ENCODE results near the gene LRP2BP. TPM values are rescaled to one million over a fixed set of nuclear protein-coding genes. Genes with fewer than 3 reads are reported as not detected.

The LRP2BP gene
- total and polyA plus RNA-seq, 4 donors, result 0.48 to 4.6 (median 1.8) TPM

- peaks cover 0 to 5% (median 0%) of the 10 kb centered on the region in 5 donors for H3K4me1 ChIP-seq (ENCODE audit: control insufficient read depth in 5 of 5, insufficient read depth in 5 of 5, low read length in 5 of 5)
- H3K27ac ChIP-seq (ENCODE audit: low read depth in 1 of 2, low read length in 1 of 2), result no peak overlapping the region
- H3K9ac ChIP-seq (ENCODE audit: insufficient read depth in 1 of 2, low read length in 2 of 2), result no peak overlapping the region
- peaks cover 7 to 18% (median 9%) of the 10 kb centered on the region in 4 donors for H3K36me3 ChIP-seq (ENCODE audit: control insufficient read depth in 4 of 4, insufficient read depth in 4 of 4, low read length in 4 of 4)
- 75 to 81% methylated on average over 3 of the region's 3 CpGs for WGBS, 2 donors
- no peaks in the 10 kb centered on the region for H3K9me3 ChIP-seq (ENCODE audit: control insufficient read depth in 4 of 4, insufficient read depth in 3 of 4, low read length in 3 of 4)
- ATAC-seq (ENCODE audit: insufficient read depth, low FRiP score) (no peak), DNase-seq (no peak)
- no peak for TF ChIP-seq CTCF (IDR thresholded peaks at IDR 0.05; ENCODE audit: control extremely low read depth, extremely low read depth)
- no peak overlapping the region for H3K4me3 ChIP-seq
- no peaks in the 10 kb centered on the region for H3K27me3 ChIP-seq (ENCODE audit: control insufficient read depth in 3 of 3, insufficient read depth in 3 of 3, low read length in 2 of 3)
Observed at GRCh38 chr4:185339941-185340340, 55.8 kb downstream of the LRP2BP start.

DNA sequence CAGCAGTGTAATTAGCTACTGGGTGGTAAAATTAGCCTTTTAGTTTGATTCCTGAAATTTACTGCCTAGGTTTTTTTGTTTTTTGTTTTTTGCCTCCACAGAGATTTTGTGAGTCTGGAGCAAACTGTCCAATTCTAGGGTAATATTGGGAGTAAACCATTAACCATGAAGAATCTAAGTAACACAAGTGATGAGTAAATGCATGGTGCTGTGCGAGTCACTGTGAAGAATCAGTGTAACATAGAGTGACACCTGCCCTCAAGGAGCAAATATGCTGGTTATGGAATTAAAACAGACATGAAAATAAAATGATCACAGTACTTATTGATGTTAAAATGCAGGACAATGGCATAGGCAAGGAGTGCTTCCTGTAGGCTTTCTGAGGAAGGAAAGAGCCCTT, 60.1 kb downstream of the LRP2BP start:
- no peaks in the 10 kb centered on the region for H3K9me3 ChIP-seq (ENCODE audit: control insufficient read depth in 4 of 4, insufficient read depth in 3 of 4, low read length in 3 of 4)
- DNase-seq, result no peak
- peaks cover 0 to 8% (median 3%) of the 10 kb centered on the region in 4 donors for H3K36me3 ChIP-seq (ENCODE audit: control insufficient read depth in 4 of 4, insufficient read depth in 4 of 4, low read length in 4 of 4)
- ATAC-seq (ENCODE audit: insufficient read depth, low FRiP score), result no peak
- no peak overlapping the region for H3K27ac ChIP-seq (ENCODE audit: low read depth in 1 of 2, low read length in 1 of 2)
- 95 to 97% methylated on average over 1 of the region's 1 CpG for WGBS, 2 donors
- no peaks in the 10 kb centered on the region for H3K4me1 ChIP-seq (ENCODE audit: control insufficient read depth in 5 of 5, insufficient read depth in 5 of 5, low read length in 5 of 5)
- no peak overlapping the region for H3K9ac ChIP-seq (ENCODE audit: insufficient read depth in 1 of 2, low read length in 2 of 2)
- H3K27me3 ChIP-seq (ENCODE audit: control insufficient read depth in 3 of 3, insufficient read depth in 3 of 3, low read length in 2 of 3), result no peaks in the 10 kb centered on the region
- TF ChIP-seq CTCF (IDR thresholded peaks at IDR 0.05; ENCODE audit: control extremely low read depth, extremely low read depth), result no peak
- no peak overlapping the region for H3K4me3 ChIP-seq

GRCh38 chr4:185334326-185334725, 61.4 kb downstream of the LRP2BP start:
- ATAC-seq (ENCODE audit: insufficient read depth, low FRiP score) (no peak), DNase-seq (no peak)
- TF ChIP-seq CTCF (IDR thresholded peaks at IDR 0.05; ENCODE audit: control extremely low read depth, extremely low read depth), result no peak
- WGBS, 2 donors, result 95 to 96% methylated on average over 4 of the region's 4 CpGs
- no peaks in the 10 kb centered on the region for H3K27me3 ChIP-seq (ENCODE audit: control insufficient read depth in 3 of 3, insufficient read depth in 3 of 3, low read length in 2 of 3)
- H3K9me3 ChIP-seq (ENCODE audit: control insufficient read depth in 4 of 4, insufficient read depth in 3 of 4, low read length in 3 of 4), result no peaks in the 10 kb centered on the region
- H3K36me3 ChIP-seq (ENCODE audit: control insufficient read depth in 4 of 4, insufficient read depth in 4 of 4, low read length in 4 of 4), result peaks cover 0 to 3% (median 1%) of the 10 kb centered on the region in 4 donors
- no peak overlapping the region for H3K27ac ChIP-seq (ENCODE audit: low read depth in 1 of 2, low read length in 1 of 2)
- H3K4me1 ChIP-seq (ENCODE audit: control insufficient read depth in 5 of 5, insufficient read depth in 5 of 5, low read length in 5 of 5), result no peaks in the 10 kb centered on the region
- no peak overlapping the region for H3K4me3 ChIP-seq
- no peak overlapping the region for H3K9ac ChIP-seq (ENCODE audit: insufficient read depth in 1 of 2, low read length in 2 of 2)

Data from lung (tissue), 12 donors.